ENCODE measurements around the gene WDFY2.

- no peak for TF ChIP-seq ZNF274 (IDR thresholded peaks at IDR 0.05; ENCODE audit: low read depth, low read length)
- no peak for TF ChIP-seq YY1 (IDR thresholded peaks at IDR 0.05; ENCODE audit: insufficient read depth, insufficient read length)
Measured at GRCh38 chr13:51808811-51809210, 224.5 kb downstream of the WDFY2 start.
